ENCODE results near the gene OR4K17.
"Not testable (repeated sequence)": the region's sequence is repeated elsewhere in the genome, so short reads cannot be mapped to it uniquely, and the experiment has no call there.

OR4K17 gene

DNA sequence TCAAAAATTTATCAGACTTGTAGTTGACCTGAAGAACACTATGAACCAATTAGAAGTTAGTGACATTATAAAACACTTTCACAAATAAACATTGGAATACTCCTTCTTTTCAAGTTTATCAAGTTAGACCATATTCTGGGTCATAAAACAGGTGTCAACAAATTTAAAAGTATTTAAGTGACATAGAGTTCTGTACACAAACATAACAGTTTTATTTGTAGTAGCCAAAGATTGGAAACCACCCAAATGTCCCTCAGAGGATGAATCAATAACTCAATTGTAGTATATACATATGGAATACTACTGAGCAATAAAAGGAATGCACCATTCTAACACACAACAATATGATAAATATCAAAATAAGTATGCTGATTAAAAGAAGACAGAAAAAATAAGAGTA, 56.6 kb downstream of the OR4K17 start:
- H3K4me1 ChIP-seq (ENCODE audit: control insufficient read depth, insufficient read depth, low read length) = no peaks in the 10 kb centered on the region

DNA sequence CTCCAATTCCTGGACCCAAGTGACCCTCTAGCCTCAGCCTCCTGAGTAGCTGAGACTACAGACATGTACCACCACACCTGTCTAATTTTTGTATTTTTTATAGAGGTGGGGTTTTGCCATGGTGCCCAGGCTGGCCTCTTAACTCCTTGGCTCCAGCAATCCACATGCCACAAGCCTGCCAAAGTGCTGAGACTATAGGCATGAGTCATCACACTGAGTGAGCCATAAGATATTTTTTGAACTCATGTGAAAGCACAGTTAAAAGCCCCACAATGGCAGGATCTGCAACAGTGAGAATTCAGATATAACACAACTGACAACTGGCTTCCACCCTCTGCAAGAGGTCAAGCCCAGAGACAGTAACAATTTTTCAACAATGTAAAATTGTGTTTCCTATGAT, 59.3 kb downstream of the OR4K17 start:
- not testable (repeated sequence) for H3K4me3 ChIP-seq (ENCODE audit: low read length in 2 of 2); H3K9ac ChIP-seq (ENCODE audit: low read length in 2 of 2); H3K4me1 ChIP-seq (ENCODE audit: control insufficient read depth, insufficient read depth, low read length); H3K27me3 ChIP-seq (ENCODE audit: control insufficient read depth in 1 of 2, insufficient read depth in 2 of 2, low read length in 2 of 2); H3K9me3 ChIP-seq (ENCODE audit: control insufficient read depth in 2 of 2, low read length in 2 of 2); H3K27ac ChIP-seq (ENCODE audit: low read length); H3K36me3 ChIP-seq (ENCODE audit: control insufficient read depth in 2 of 2, insufficient read depth in 2 of 2, low read length in 2 of 2)

More for the DNA sequence above, 56.6 kb downstream of the OR4K17 start:
- Histone ChIP-seq H3K36me3 (ENCODE audit: control insufficient read depth in 2 of 2, insufficient read depth in 2 of 2, low read length in 2 of 2) (no peaks in the 10 kb centered on the region), H3K9me3 (ENCODE audit: control insufficient read depth in 2 of 2, low read length in 2 of 2) (peaks cover 0 to 3% of the 10 kb centered on the region in 2 donors), H3K9ac (ENCODE audit: low read length in 2 of 2) (no peak overlapping the region), H3K27me3 (ENCODE audit: control insufficient read depth in 1 of 2, insufficient read depth in 2 of 2, low read length in 2 of 2) (no peaks in the 10 kb centered on the region), H3K27ac (ENCODE audit: low read length) (no peak overlapping the region), H3K4me3 (ENCODE audit: low read length in 2 of 2) (no peak overlapping the region)
